ENCODE measurements around the gene STX18.

DNA sequence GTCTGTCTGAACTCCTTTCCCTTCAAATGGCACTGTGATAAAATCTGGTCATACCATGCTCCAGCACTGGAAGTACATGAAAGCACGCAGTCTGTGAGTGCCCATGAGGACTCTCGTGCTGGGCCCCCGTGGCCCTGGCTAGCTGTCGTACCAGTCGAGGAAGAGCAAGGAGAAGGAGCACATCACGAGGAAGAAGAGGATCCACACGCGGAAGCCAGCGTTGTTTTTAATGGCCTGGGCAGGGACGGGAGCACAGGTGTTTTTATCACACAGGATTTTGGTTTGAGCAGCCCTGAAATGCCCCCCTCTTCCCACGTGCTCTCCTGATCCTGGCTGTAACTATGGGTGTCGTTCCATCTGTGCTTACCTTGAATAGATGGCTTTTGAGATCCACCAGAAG lies 122.0 kb downstream of the STX18 start:
- TF ChIP-seq, protein P1, sequence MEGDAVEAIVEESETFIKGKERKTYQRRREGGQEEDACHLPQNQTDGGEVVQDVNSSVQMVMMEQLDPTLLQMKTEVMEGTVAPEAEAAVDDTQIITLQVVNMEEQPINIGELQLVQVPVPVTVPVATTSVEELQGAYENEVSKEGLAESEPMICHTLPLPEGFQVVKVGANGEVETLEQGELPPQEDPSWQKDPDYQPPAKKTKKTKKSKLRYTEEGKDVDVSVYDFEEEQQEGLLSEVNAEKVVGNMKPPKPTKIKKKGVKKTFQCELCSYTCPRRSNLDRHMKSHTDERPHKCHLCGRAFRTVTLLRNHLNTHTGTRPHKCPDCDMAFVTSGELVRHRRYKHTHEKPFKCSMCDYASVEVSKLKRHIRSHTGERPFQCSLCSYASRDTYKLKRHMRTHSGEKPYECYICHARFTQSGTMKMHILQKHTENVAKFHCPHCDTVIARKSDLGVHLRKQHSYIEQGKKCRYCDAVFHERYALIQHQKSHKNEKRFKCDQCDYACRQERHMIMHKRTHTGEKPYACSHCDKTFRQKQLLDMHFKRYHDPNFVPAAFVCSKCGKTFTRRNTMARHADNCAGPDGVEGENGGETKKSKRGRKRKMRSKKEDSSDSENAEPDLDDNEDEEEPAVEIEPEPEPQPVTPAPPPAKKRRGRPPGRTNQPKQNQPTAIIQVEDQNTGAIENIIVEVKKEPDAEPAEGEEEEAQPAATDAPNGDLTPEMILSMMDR (conservative IDR thresholded peaks at IDR 0.05 in 1 of 2, IDR thresholded peaks at IDR 0.05 in 1 of 2; ENCODE audit: low read depth in 1 of 2, low read length in 2 of 2): no peak
- TF ChIP-seq EZH2 (IDR thresholded peaks at IDR 0.05; ENCODE audit: low read length, missing control alignments): no peak
